GM18867 (cell line): ENCODE measurements around the gene KRT17.

ENCODE experiments used
- ATAC-seq: cut with Tn5 transposase; IDR thresholded peaks from one replicate; pipeline ENCODE4 v1.9.1; 2021; ENCODE audit warnings: mild to moderate bottlenecking, moderate library complexity; ENCODE audit not compliant: unreplicated experiment

Gene KRT17

GRCh38 chr17:41624208-41625101 lies at the start of gene KRT17:
KRT17 (minus strand) TSS chr17:41624575; CDS start chr17:41624509, 66 bp downstream.
- ATAC-seq: no peak

GRCh38 chr17:41672153-41672552 lies 47.8 kb upstream of the KRT17 start:
- no peak for ATAC-seq

- no peak for ATAC-seq
These were observed 43.1 kb upstream of the KRT17 start for GRCh38 chr17:41667280-41668041.

GRCh38 chr17:41666708-41667279 lies 42.4 kb upstream of the KRT17 start:
- peak; percentile 57 for ATAC-seq

DNA sequence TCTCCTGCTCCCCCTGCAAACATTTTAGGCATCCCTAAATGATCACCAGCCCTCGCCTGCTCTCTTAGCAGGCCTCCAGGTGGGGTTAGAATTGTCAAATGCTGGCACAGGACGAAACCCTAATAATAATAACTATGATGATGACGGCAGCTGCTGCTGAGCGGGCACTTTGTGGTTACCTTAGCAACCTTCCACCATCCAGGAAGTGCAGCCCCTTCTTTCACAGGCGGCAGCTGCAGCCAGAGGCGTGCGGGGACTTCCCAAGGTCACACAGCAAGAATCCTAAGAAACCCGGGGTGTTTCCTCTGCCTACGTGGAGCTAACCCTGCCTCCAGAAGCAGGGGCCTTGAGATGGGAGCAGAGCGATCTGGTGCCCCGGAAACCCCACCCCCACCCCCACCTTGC lies 41.9 kb upstream of the KRT17 start:
- peak; percentile 35 for ATAC-seq

DNA sequence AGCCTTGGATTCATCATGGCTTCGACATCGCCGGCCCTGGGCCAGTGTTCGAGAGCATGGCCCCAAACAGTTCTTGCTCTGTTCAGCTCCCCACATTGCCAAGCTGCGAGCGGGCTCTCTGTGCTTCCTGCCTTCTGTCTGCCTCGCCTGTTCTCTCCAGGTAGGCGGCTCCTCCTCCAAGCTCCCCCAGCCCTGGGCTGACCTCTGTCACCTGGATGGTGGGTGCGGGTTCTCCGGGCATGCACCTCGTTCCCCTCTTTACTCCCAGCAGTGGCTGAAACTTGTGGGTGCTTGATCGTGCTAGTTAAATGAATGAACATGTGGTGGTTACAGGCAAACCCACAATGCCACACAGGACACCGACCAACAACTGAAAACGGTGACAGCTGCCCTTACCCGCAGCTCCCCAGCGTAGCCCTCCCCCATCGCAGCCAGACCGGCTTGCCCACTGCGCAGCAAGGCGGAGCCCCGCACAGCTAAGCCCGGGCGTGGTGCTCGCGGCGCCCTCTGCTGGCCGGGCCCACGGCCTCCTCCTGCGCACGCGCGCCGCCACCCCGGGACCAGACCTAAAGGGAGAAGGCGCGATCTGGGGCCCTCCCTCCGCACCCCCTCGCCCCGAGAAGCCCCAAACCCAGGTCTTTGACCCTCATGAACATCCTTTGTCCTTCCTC lies 41.3 kb upstream of the KRT17 start:
- peak; percentile 67 for ATAC-seq

DNA sequence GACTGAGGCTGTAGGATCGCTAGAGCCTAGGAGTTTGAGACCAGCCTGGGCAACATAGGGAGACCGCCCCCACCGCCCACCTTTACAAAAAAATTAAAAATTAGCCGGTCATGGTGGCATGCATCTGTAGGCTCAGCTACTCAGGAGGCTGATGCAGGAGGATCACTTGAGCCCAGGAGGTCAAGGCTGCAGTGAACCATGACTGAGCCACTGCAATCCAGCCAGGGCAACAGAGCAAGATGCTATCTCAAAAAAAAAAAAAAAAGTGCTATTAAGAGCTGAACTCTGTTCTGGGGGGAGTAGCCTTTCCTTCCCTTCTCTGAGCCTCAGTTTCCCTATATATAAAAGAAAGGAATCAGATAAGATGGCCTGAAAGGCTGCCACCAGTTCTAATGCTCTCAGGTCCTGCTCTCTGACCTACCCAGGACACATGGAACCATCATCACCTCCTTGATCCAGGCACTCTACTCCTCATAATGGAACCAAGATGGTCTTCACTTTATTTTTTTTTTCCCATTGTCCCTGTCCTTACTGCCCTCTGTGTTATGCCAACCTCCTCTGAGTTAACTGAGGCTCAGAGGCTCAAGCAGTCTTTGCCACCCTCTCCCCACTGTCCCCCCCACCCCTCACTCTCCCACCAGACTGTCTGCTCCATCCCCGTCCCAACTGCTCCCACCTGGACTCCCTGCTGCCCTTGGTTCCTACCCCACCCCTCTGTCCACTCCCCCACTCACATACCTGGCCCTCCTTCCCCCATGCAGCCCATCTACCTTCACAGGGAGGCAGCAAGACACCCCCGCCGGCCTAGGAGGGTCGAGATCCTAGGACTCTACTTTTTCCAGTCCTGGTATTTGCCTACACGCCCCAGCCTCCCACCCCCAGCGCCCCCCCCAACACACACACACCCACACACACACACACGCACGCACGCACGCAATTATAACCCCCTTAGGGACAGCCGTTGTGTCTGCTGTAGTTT lies 40.5 kb upstream of the KRT17 start:
- ATAC-seq: no peak

- no peak for ATAC-seq
These were observed 39.7 kb upstream of the KRT17 start for GRCh38 chr17:41664172-41664457.

GRCh38 chr17:41663451-41664171 lies 39.2 kb upstream of the KRT17 start:
- ATAC-seq: no peak

GRCh38 chr17:41660221-41660711 lies 35.9 kb upstream of the KRT17 start:
- ATAC-seq: no peak

DNA sequence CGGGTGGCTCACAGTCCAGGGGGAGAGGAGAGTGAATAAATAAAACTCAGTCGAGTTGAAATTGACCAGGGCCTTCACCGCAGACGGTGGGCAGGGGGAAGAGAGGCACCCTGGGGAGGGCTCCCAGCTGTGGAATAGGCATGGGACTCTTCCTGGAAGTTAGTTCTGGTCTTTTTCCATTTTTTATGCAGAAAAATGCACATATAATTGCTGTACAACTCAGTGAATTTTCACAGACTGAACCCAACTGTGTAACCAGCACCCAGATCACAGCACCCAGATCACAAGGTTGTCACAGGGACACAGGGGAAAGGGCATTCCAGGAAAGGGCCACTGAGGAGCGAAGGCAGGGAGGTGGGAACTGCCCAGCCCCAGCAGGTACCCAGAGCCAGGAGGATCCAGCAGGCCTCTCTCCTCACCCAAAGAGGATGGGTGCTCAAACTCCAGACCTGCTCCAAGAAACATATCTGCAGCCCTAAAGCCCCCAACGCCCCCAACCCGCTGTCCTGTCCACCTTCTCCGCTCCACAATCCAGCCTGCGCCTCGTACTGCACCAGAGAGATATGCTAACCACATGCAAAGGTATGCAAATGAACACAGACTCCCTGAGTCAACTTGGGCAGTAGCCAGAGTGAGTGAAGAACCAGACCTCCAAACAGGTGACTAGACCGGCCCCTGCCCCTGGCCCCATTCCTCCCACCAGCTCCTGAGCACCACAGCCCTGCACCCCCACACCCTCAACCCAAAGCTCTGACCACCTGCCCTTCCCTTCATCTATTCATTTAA lies 35.2 kb upstream of the KRT17 start:
- no peak for ATAC-seq

DNA sequence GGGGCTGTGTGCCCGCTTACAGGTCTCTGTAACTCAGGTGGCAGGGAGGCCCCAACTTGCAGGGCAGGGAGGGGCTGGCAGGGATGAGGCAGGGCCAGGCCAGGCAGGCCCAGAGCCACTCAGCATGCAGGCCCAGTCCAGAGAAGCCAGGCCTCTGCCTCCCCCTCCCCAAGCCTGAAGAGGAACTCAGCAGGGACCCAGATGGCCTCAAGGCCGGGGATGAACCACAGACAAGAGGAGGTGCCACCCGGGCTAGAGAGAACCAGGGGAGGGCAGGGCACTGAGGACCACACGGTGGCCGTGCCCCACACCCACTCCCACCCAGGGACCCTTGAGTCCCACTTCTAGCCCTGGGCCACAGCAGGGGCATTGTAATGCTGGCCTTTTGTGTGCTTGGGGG lies 34.5 kb upstream of the KRT17 start:
- ATAC-seq: no peak

DNA sequence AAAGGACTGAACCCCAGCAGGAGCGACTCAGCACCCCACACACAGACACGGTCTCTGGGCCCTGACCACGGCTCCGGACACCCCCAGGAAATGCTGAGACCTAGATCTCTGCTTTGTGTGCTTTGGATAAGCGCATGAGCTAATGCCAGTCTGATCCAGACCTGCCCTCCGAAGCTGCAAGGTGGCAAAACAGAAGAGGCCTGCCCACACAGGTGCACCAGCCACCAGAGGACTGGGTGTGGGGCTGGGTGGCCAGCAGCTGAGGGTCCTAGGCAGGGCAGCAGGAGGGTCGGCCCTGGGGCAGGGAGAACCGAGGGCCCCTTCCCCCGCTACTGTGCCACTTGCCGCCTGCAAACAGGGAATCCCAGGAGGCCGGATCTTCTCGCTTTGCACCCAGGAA lies 33.6 kb upstream of the KRT17 start:
- no peak for ATAC-seq

GRCh38 chr17:41657176-41657754 lies 32.9 kb upstream of the KRT17 start:
- no peak for ATAC-seq

DNA sequence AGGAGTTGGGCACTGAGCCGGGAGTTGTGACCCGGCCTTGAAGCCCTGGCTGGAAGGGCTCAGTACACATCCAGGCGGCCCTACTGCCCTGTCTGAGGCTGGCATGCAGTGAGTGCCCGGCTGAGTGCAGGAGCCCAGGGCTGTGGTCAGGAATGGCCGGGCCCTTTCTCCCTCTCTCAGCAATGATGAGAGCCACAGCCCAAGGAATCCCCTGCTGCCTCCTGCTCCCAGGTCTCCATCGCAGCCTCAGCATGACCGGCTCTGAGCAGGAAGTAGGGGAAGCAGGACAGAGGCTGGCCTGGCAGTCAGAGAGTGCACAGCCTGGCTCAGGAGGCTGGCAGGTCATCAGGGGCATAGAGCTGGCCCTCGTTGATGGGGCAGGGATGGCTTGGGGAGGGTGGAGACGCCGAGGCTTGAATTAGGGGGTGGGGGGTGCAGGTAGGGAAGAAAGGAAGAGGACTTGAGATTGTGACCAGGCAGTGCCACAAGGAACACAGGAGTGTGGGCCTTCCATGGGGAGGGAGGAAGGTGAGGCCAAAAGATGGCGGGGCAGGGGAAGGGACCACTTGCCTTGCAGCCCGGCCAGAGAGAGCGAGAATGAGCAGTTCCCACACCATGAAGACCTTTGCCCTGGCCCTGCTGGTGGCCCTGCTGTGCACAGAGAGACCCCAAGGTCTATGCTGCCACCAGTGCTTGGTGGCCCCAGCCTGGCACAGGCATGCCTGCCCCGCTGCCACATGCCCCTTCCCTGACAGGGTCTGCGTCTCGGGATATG lies 32.1 kb upstream of the KRT17 start:
- ATAC-seq: no peak

- ATAC-seq: no peak
These were observed 31.3 kb upstream of the KRT17 start for GRCh38 chr17:41655611-41656111.
